K562 (cell line): Measurements from ENCODE around the gene DDX39A. TPM values are rescaled to one million over a fixed set of nuclear protein-coding genes. Genes with fewer than 3 reads are reported as not detected.
A peak's percentile ranks its signal among the peaks of the same experiment; 100 is the strongest.

ENCODE experiments used
- DPF2 ChIP-seq: fragments of 450-650 bp; IDR thresholded peaks from 2 replicates; pipeline ENCODE4 v1.6.1; 2016
- FOS ChIP-seq: IDR thresholded peaks from 3 replicates; pipeline ENCODE4 v1.6.1; 2011; ENCODE audit not compliant: insufficient read length; ENCODE audit errors: extremely low read depth
- GABPA ChIP-seq: fragments of 200-800 bp; sonication (Bioruptor generic); conservative IDR thresholded peaks from 2 replicates; pipeline ENCODE4 v1.6.1; 2016; ENCODE audit warnings: low read depth, missing genetic modification characterization, missing compliant biosample characterization
- GATAD2B ChIP-seq: fragments of 450-650 bp; IDR thresholded peaks from 2 replicates; pipeline ENCODE4 v1.6.1; 2017; ENCODE audit warnings: mild to moderate bottlenecking, borderline replicate concordance
- ILF3 ChIP-seq: fragments of 450-650 bp; IDR thresholded peaks from 2 replicates; pipeline ENCODE4 v1.6.1; 2018; ENCODE audit warnings: antibody characterized with exemption, mild to moderate bottlenecking, moderate library complexity, borderline replicate concordance
- LEF1 ChIP-seq: fragments of 450-650 bp; IDR thresholded peaks from 2 replicates; pipeline ENCODE4 v1.6.1; 2016; ENCODE audit warnings: mild to moderate bottlenecking
- MTA1 ChIP-seq: fragments of 450-650 bp; IDR thresholded peaks from 2 replicates; pipeline ENCODE4 v1.6.1; 2017; ENCODE audit warnings: borderline replicate concordance
- NRF1 ChIP-seq, 2 experiments: fragments of 450-650 bp; IDR thresholded peaks in 1 of 2; conservative IDR thresholded peaks in 1 of 2; 2 replicates each; pipeline ENCODE4 v1.6.1; 2014; ENCODE audit warnings: mild to moderate bottlenecking in 2 of 2
- RB1 ChIP-seq: fragments of 450-650 bp; IDR thresholded peaks from 2 replicates; pipeline ENCODE4 v1.6.1; 2017; ENCODE audit warnings: low read depth, mild to moderate bottlenecking
- SUPT5H ChIP-seq: fragments of 450-650 bp; IDR thresholded peaks from 2 replicates; pipeline ENCODE4 v1.6.1; 2016
- ZNF436 ChIP-seq: fragments of 250-450, 450-650 bp; sonication (Bioruptor Pico); formaldehyde crosslinking; IDR thresholded peaks from 2 replicates; pipeline ENCODE4 v1.7.0; 2020; ENCODE audit warnings: mild to moderate bottlenecking
- polyA plus RNA-seq, 8 experiments: library from polyadenylated mRNA; depleted of rRNA in 4 of 8; stranded (reverse) in 5 of 8; unstranded in 3 of 8; fragments of >200 nt; fragmentation: Nextera tagmentation in 2 of 8; fragmentation: Illumina TruSeq in 1 of 8; extraction: Ambion mirVana in 2 of 8; extraction: Trizol in 1 of 8; gene quantifications; 2 replicates each; pipeline versions ENCODE4 v1.2.1 to v1.2.3, GENCODE V29; 2011 to 2014; ENCODE audit warnings: inconsistent platforms in 1 of 8, missing spikeins in 1 of 8
- total RNA-seq, 7 experiments: library from RNA; depleted of rRNA in 6 of 7; stranded (reverse); fragments of >200 nt in 6 of 7; fragmentation: Illumina TruSeq in 2 of 7; extraction: Trizol in 2 of 7; gene quantifications; 2 replicates each; pipeline versions ENCODE4 v1.2.1 to v1.2.3, GENCODE V29; 2011 to 2021; ENCODE audit warnings: low replicate concordance in 1 of 7
- TF ChIP-seq, protein P1 (sequence below): sonication (generic); formaldehyde crosslinking; IDR thresholded peaks from 2 replicates; pipeline ENCODE4 v1.8.1; 2023; ENCODE audit warnings: mild to moderate bottlenecking, missing genetic modification reagents
- TF ChIP-seq, protein P2 (sequence below): sonication (generic); formaldehyde crosslinking; IDR thresholded peaks from 2 replicates; pipeline ENCODE4 v1.8.1; 2023; ENCODE audit warnings: mild to moderate bottlenecking, missing genetic modification reagents, moderate library complexity
- TF ChIP-seq, protein P3 (sequence below): sonication (generic); formaldehyde crosslinking; IDR thresholded peaks from 2 replicates; pipeline ENCODE4 v1.8.0; 2022; ENCODE audit warnings: mild to moderate bottlenecking, missing genetic modification reagents
- TF ChIP-seq, protein P4 (sequence below), 2 experiments: fragments of 450-650 bp; formaldehyde crosslinking in 1 of 2; IDR thresholded peaks; 2 replicates each; pipeline versions ENCODE4 v1.4.0 to v1.6.1; 2014 to 2020; ENCODE audit warnings: mild to moderate bottlenecking in 2 of 2, borderline replicate concordance in 1 of 2, low read depth in 1 of 2

DDX39A gene
- total and polyA plus RNA-seq, 9 of the 15 experiments (the other 6 are each of a cell fraction or from before 2014, with no cell fraction given): 90.3 to 250 (median 188) TPM

DNA sequence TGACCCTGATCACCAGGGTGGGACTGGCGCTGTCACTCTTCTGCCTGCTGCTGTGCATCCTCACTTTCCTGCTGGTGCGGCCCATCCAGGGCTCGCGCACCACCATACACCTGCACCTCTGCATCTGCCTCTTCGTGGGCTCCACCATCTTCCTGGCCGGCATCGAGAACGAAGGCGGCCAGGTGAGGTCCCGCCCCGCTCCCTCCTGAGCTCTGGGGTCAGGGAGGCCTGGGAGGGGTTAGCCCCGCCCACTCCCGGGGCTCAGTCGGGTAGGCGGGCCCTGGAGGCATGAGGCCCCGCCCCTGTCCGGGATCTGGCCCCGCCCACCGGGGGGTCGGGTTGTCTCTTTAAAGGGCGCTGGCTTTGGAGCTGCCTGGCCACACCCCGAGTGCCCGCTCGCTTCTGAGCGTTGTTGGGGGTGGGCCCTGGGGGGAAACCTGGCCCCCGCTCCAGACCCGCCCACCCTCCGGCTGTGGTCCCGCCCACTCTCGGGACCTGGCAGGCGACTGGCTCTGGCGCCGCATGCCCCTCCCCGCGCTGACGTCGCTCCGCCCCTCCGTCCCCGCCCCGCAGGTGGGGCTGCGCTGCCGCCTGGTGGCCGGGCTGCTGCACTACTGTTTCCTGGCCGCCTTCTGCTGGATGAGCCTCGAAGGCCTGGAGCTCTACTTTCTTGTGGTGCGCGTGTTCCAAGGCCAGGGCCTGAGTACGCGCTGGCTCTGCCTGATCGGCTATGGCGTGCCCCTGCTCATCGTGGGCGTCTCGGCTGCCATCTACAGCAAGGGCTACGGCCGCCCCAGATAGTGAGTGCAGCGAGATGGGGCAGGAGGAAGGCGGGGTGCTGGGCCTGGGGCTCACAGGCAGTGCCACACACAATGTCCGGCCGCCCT is 13.1 kb downstream of the DDX39A start (continued):
- TF ChIP-seq RB1 (peak; percentile 82; the same call in 1 of the 2 replicates), GATAD2B (no peak), GABPA (tag) (no peak), FOS (no peak), DPF2 (no peak), ILF3 (no peak), MTA1 (no peak), NRF1 (conservative IDR thresholded peaks at IDR 0.05 in 1 of 2, IDR thresholded peaks at IDR 0.05 in 1 of 2) (peak; percentile 67 to 71), SUPT5H (peak; percentile 51; the same call in 1 of the 2 replicates), LEF1 (no peak), ZNF436 (CRISPR knock-in tag) (no peak)
- TF ChIP-seq, protein P1, sequence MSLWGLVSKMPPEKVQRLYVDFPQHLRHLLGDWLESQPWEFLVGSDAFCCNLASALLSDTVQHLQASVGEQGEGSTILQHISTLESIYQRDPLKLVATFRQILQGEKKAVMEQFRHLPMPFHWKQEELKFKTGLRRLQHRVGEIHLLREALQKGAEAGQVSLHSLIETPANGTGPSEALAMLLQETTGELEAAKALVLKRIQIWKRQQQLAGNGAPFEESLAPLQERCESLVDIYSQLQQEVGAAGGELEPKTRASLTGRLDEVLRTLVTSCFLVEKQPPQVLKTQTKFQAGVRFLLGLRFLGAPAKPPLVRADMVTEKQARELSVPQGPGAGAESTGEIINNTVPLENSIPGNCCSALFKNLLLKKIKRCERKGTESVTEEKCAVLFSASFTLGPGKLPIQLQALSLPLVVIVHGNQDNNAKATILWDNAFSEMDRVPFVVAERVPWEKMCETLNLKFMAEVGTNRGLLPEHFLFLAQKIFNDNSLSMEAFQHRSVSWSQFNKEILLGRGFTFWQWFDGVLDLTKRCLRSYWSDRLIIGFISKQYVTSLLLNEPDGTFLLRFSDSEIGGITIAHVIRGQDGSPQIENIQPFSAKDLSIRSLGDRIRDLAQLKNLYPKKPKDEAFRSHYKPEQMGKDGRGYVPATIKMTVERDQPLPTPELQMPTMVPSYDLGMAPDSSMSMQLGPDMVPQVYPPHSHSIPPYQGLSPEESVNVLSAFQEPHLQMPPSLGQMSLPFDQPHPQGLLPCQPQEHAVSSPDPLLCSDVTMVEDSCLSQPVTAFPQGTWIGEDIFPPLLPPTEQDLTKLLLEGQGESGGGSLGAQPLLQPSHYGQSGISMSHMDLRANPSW: 0 out of 2 replicates have a peak, but pooled peaks have one; percentile 49
- TF ChIP-seq, protein P2, sequence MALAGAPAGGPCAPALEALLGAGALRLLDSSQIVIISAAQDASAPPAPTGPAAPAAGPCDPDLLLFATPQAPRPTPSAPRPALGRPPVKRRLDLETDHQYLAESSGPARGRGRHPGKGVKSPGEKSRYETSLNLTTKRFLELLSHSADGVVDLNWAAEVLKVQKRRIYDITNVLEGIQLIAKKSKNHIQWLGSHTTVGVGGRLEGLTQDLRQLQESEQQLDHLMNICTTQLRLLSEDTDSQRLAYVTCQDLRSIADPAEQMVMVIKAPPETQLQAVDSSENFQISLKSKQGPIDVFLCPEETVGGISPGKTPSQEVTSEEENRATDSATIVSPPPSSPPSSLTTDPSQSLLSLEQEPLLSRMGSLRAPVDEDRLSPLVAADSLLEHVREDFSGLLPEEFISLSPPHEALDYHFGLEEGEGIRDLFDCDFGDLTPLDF (CRISPR knock-in tag): no peak
- TF ChIP-seq, protein P3, sequence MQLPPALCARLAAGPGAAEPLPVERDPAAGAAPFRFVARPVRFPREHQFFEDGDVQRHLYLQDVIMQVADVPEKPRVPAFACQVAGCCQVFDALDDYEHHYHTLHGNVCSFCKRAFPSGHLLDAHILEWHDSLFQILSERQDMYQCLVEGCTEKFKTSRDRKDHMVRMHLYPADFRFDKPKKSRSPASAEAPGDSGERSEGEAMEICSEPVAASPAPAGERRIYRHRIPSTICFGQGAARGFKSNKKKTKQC (CRISPR knock-in tag): peak; percentile 57; the same call in 1 of the 2 replicates
- TF ChIP-seq, protein P4, sequence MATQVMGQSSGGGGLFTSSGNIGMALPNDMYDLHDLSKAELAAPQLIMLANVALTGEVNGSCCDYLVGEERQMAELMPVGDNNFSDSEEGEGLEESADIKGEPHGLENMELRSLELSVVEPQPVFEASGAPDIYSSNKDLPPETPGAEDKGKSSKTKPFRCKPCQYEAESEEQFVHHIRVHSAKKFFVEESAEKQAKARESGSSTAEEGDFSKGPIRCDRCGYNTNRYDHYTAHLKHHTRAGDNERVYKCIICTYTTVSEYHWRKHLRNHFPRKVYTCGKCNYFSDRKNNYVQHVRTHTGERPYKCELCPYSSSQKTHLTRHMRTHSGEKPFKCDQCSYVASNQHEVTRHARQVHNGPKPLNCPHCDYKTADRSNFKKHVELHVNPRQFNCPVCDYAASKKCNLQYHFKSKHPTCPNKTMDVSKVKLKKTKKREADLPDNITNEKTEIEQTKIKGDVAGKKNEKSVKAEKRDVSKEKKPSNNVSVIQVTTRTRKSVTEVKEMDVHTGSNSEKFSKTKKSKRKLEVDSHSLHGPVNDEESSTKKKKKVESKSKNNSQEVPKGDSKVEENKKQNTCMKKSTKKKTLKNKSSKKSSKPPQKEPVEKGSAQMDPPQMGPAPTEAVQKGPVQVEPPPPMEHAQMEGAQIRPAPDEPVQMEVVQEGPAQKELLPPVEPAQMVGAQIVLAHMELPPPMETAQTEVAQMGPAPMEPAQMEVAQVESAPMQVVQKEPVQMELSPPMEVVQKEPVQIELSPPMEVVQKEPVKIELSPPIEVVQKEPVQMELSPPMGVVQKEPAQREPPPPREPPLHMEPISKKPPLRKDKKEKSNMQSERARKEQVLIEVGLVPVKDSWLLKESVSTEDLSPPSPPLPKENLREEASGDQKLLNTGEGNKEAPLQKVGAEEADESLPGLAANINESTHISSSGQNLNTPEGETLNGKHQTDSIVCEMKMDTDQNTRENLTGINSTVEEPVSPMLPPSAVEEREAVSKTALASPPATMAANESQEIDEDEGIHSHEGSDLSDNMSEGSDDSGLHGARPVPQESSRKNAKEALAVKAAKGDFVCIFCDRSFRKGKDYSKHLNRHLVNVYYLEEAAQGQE (IDR thresholded peaks at IDR 0.05; ENCODE audit: borderline replicate concordance): peak; percentile 89
- TF ChIP-seq, protein P4 (CRISPR knock-in tag; IDR thresholded peaks at IDR 0.05; ENCODE audit: low read depth): peak; percentile 42; the same call in 1 of the 2 replicates
